A549 (cell line): Measurements from ENCODE around the gene USP24. TPM values are rescaled to one million over a fixed set of nuclear protein-coding genes. Genes with fewer than 3 reads are reported as not detected.

Experiments used
- ATAC-seq, 2 experiments: fragments of 200-7000 bp in 1 of 2; fragments of >200 bp in 1 of 2; cut with Nextera tagmentation in 1 of 2; cut with Tn5 transposase in 1 of 2; 3 replicates each; pipeline versions ENCODE4 v1.8.0 to v1.9.1; 2018 to 2020; ENCODE audit warnings: mild to moderate bottlenecking in 1 of 2, moderate library complexity in 1 of 2
- CTCF ChIA-PET: fragments of 300-600 bp; sonication (Branson Sonifier 250); formaldehyde crosslinking; extraction: SDS; loops from one replicate; lab custom pipeline; 2021; ENCODE audit warnings: antibody characterized with exemption, inconsistent platforms; lab: Yijun Ruan, JAX
- POLR2A ChIA-PET: fragments of 350-600 bp; formaldehyde crosslinking; extraction: SDS; loops from one replicate; lab custom pipeline; 2021; ENCODE audit warnings: antibody characterized with exemption, inconsistent platforms; lab: Yijun Ruan, JAX
- DNase-seq, 2 experiments: peaks; one replicate each; pipeline versions ENCODE4 v3.0.0 to v3.0.0-alpha.2; 2011 to 2016; ENCODE audit warnings: low read depth in 1 of 2, low spot score in 1 of 2
- FAIRE-seq: peaks from 2 replicates; lab custom pipeline; 2011; peaks lifted over from hg19 to GRCh38; lab: Jason Lieb, UNC
- H3K27ac ChIP-seq, 2 experiments: fragments of >200 bp; sonication (Bioruptor Twin); formaldehyde crosslinking; 3 replicates each; pipeline ENCODE4 v1.5.1; 2016 to 2017
- H3K4me1 ChIP-seq: fragments of >200 bp; sonication (Bioruptor Twin); formaldehyde crosslinking; 3 replicates; pipeline ENCODE4 v1.6.1; 2016
- H3K4me2 ChIP-seq: fragments of >200 bp; sonication (Bioruptor Twin); formaldehyde crosslinking; 3 replicates; pipeline ENCODE4 v1.6.1; 2016
- H3K4me3 ChIP-seq: fragments of >200 bp; sonication (Bioruptor Twin); formaldehyde crosslinking; 3 replicates; pipeline ENCODE4 v1.5.1; 2016
- H3K9me3 ChIP-seq: fragments of >200 bp; sonication (Bioruptor Twin); formaldehyde crosslinking; 3 replicates; pipeline ENCODE4 v1.6.1; 2016
- ATOH8 ChIP-seq: fragments of 250-450 bp; sonication (Bioruptor Pico); IDR thresholded peaks from 2 replicates; pipeline ENCODE4 v1.5.0; 2020; ENCODE audit warnings: low read depth, mild to moderate bottlenecking, moderate library complexity
- CEBPB ChIP-seq, 2 experiments: fragments of >200 bp in 1 of 2; sonication (Bioruptor Twin) in 1 of 2; formaldehyde crosslinking in 1 of 2; IDR thresholded peaks; 2 replicates each; pipeline ENCODE4 v1.6.1; 2012 to 2016
- E2F6 ChIP-seq: IDR thresholded peaks from 2 replicates; pipeline ENCODE4 v1.6.1; 2012; ENCODE audit warnings: low read depth, borderline replicate concordance
- EHMT2 ChIP-seq: fragments of 200-600 bp; sonication (generic); IDR thresholded peaks from 2 replicates; pipeline ENCODE4 v1.6.1; 2016; ENCODE audit warnings: antibody characterized with exemption, low read depth, mild to moderate bottlenecking, moderate library complexity
- ESRRA ChIP-seq: fragments of 150-350 bp; IDR thresholded peaks from 2 replicates; pipeline ENCODE4 v1.6.1; 2014; ENCODE audit warnings: mild to moderate bottlenecking, low read length, borderline replicate concordance
- FOSL2 ChIP-seq, 2 experiments: fragments of 450-650 bp in 1 of 2; fragments of >200 bp in 1 of 2; sonication (Bioruptor Twin) in 1 of 2; formaldehyde crosslinking; IDR thresholded peaks; 2 replicates each; pipeline versions ENCODE4 v1.5.0 to v1.6.1; 2016 to 2020; ENCODE audit warnings: mild to moderate bottlenecking in 1 of 2, moderate library complexity in 1 of 2
- GATA3 ChIP-seq: IDR thresholded peaks from 2 replicates; pipeline ENCODE4 v1.6.1; 2012; ENCODE audit warnings: borderline replicate concordance
- HDAC2 ChIP-seq: fragments of 200-600 bp; sonication (generic); IDR thresholded peaks from 2 replicates; pipeline ENCODE4 v1.6.1; 2016
- HES2 ChIP-seq: fragments of >200 bp; sonication (Bioruptor Twin); formaldehyde crosslinking; IDR thresholded peaks from 2 replicates; pipeline ENCODE4 v1.6.1; 2016
- HEYL ChIP-seq: fragments of 250-450 bp; sonication (Bioruptor Pico); IDR thresholded peaks from 2 replicates; pipeline ENCODE4 v1.8.0; 2021; ENCODE audit warnings: mild to moderate bottlenecking, moderate library complexity
- HOXB13 ChIP-seq: fragments of 250-450 bp; sonication (Bioruptor Pico); IDR thresholded peaks from 2 replicates; pipeline ENCODE4 v1.5.0; 2020; ENCODE audit warnings: low read depth, mild to moderate bottlenecking, moderate library complexity
- JUNB ChIP-seq: fragments of >200 bp; sonication (Bioruptor Twin); formaldehyde crosslinking; IDR thresholded peaks from 2 replicates; pipeline ENCODE4 v1.6.1; 2016
- KDM5A ChIP-seq: fragments of 200-600 bp; sonication (generic); IDR thresholded peaks from 2 replicates; pipeline ENCODE4 v1.6.1; 2016; ENCODE audit warnings: antibody characterized with exemption, mild to moderate bottlenecking
- MAFK ChIP-seq: fragments of 450-650 bp; IDR thresholded peaks from 2 replicates; pipeline ENCODE4 v1.6.1; 2014; ENCODE audit not compliant: partially characterized antibody
- MYC ChIP-seq: IDR thresholded peaks from 2 replicates; pipeline ENCODE4 v1.6.1; 2012; ENCODE audit warnings: mild to moderate bottlenecking, inconsistent platforms, low read length, improper control_type of control experiment, borderline replicate concordance
- POLR2A ChIP-seq: IDR thresholded peaks from 2 replicates; pipeline ENCODE4 v1.6.1; 2012; ENCODE audit warnings: mild to moderate bottlenecking, low read length
- POLR2AphosphoS2 ChIP-seq: conservative IDR thresholded peaks from 2 replicates; pipeline ENCODE4 v1.6.1; 2012; ENCODE audit warnings: low read length, improper control_type of control experiment, inconsistent platforms
- RARB ChIP-seq: fragments of 250-450 bp; sonication (Bioruptor Pico); IDR thresholded peaks from 2 replicates; pipeline ENCODE4 v1.8.0; 2021; ENCODE audit warnings: mild to moderate bottlenecking, moderate library complexity
- SREBF2 ChIP-seq: fragments of 450-650 bp; IDR thresholded peaks from 2 replicates; pipeline ENCODE4 v1.6.1; 2014; ENCODE audit warnings: mild to moderate bottlenecking, moderate library complexity
- TFCP2L1 ChIP-seq: fragments of 250-450 bp; sonication (Bioruptor Pico); IDR thresholded peaks from 2 replicates; pipeline ENCODE4 v1.5.0; 2021; ENCODE audit warnings: mild to moderate bottlenecking
- TP53 ChIP-seq: fragments of 250-450 bp; sonication (Bioruptor Pico); IDR thresholded peaks from 2 replicates; pipeline ENCODE4 v1.5.0; 2021; ENCODE audit warnings: mild to moderate bottlenecking, moderate library complexity
- ZC3H11A ChIP-seq: fragments of 450-650 bp; IDR thresholded peaks from 2 replicates; pipeline ENCODE4 v1.6.1; 2014; ENCODE audit warnings: antibody characterized with exemption, mild to moderate bottlenecking
- ZFP36 ChIP-seq: fragments of 450-650 bp; IDR thresholded peaks from 2 replicates; pipeline ENCODE4 v1.6.1; 2014; ENCODE audit warnings: borderline replicate concordance; ENCODE audit not compliant: partially characterized antibody
- ZNF302 ChIP-seq: fragments of 250-450 bp; sonication (Bioruptor Pico); IDR thresholded peaks from 2 replicates; pipeline ENCODE4 v1.9.0; 2021; ENCODE audit warnings: inconsistent platforms, mild to moderate bottlenecking, moderate library complexity
- ZSCAN20 ChIP-seq: fragments of 250-450 bp; sonication (Bioruptor Pico); IDR thresholded peaks from 2 replicates; pipeline ENCODE4 v1.8.0; 2022; ENCODE audit warnings: mild to moderate bottlenecking, moderate library complexity
- WGBS: methylation state at CpG from one replicate; pipeline ENCODE4 v1.1.6; 2017; ENCODE audit errors: missing lambda C conversion rate; 5-methylcytosine and 5-hydroxymethylcytosine counted together
- polyA plus RNA-seq, 4 experiments: library from polyadenylated mRNA; depleted of rRNA in 3 of 4; stranded (reverse); fragments of >200 nt; fragmentation: RNase III in 1 of 4; extraction: RNeasy Plus Mini Kit Qiagen cat#74134 plus additional on column Dnase treatment in 1 of 4; gene quantifications; 2 replicates in 3 of 4; 3 replicates in 1 of 4; pipeline ENCODE4 v1.2.3, GENCODE V29; 2011 to 2017
- TF ChIP-seq, protein P1 (sequence below): IDR thresholded peaks from 2 replicates; pipeline ENCODE4 v1.6.1; 2012

Gene USP24
- polyA plus RNA-seq, 2 of the 4 experiments (the other 2 are of a cell fraction) = 14.7 to 21.7 TPM

- CTCF ChIA-PET = interaction anchor here (1.1 to 1.2 kb wide), 2 partner anchors 10 to 111 kb away, joined by 3 to 4 read pairs; no protein-coding TSS in a partner anchor
- TF ChIP-seq MYC = no peak
- no peak for TF ChIP-seq POLR2AphosphoS2
- TF ChIP-seq EHMT2 = no peak
- TF ChIP-seq SREBF2 = no peak
- no peak for TF ChIP-seq HDAC2
- TF ChIP-seq KDM5A = no peak
- TF ChIP-seq HOXB13 (CRISPR knock-in tag) = no peak
- no peak for TF ChIP-seq ZC3H11A
- no peak for TF ChIP-seq ZFP36
- TF ChIP-seq ZSCAN20 (CRISPR knock-in tag) = no peak
- no peak for TF ChIP-seq MAFK
- TF ChIP-seq E2F6 = no peak
- TF ChIP-seq ESRRA = no peak
- TF ChIP-seq, all 56 proteins: peak for 0
- POLR2A ChIA-PET = no interaction called here
- FAIRE-seq = no peak
- WGBS = 73% methylated on average over 6 of the region's 13 CpGs
- no peak for DNase-seq
- no peak overlapping the region for H3K27ac ChIP-seq
- no peaks in the 10 kb centered on the region for H3K9me3 ChIP-seq
- H3K4me1 ChIP-seq = peaks cover 16% of the 10 kb centered on the region
- no peak overlapping the region for H3K4me2 ChIP-seq
- no peak for ATAC-seq
- H3K4me3 ChIP-seq = no peak overlapping the region
These were observed 154.0 kb downstream of the USP24 start for GRCh38 chr1:55061000-55061705.

- ATAC-seq (no peak), DNase-seq (no peak)
- peaks cover 13% of the 10 kb centered on the region for H3K4me1 ChIP-seq
- CTCF ChIA-PET = interaction anchor here (1.1 to 3.0 kb wide), 3 partner anchors 12 to 110 kb away, joined by 3 to 8 read pairs (median 3); no protein-coding TSS in a partner anchor
- POLR2A ChIA-PET = no interaction called here
- 85% methylated on average over 13 of the region's 14 CpGs for WGBS
- TF ChIP-seq CEBPB (IDR thresholded peaks at IDR 0.05) (no peak), FOSL2 (IDR thresholded peaks at IDR 0.05) (no peak), FOSL2 (CRISPR knock-in tag; IDR thresholded peaks at IDR 0.05) (no peak), POLR2AphosphoS2 (no peak), HEYL (CRISPR knock-in tag) (no peak), ATOH8 (CRISPR knock-in tag) (no peak), EHMT2 (no peak), POLR2A (no peak), JUNB (no peak), HDAC2 (no peak), TFCP2L1 (CRISPR knock-in tag) (no peak), TP53 (no peak), HES2 (no peak), GATA3 (no peak), HOXB13 (CRISPR knock-in tag) (no peak), ZNF302 (no peak), RARB (no peak), ZC3H11A (no peak)
- TF ChIP-seq, protein P1, sequence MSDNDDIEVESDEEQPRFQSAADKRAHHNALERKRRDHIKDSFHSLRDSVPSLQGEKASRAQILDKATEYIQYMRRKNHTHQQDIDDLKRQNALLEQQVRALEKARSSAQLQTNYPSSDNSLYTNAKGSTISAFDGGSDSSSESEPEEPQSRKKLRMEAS = no peak
- TF ChIP-seq, all 56 proteins: peak for 0
- Histone ChIP-seq H3K4me3 (no peak overlapping the region), H3K27ac (no peak overlapping the region), H3K9me3 (no peaks in the 10 kb centered on the region), H3K4me2 (no peak overlapping the region)
- FAIRE-seq = no peak
These were observed 154.8 kb downstream of the USP24 start for GRCh38 chr1:55060133-55060999.
